Suppressor macrophage treated with lipopolysaccharide for 4 hours (primary cell): Measurements from ENCODE around the gene SEC14L2.

Source experiments
- DNase-seq: peaks from one replicate; pipeline ENCODE4 v3.0.0-alpha.2; 2020

SEC14L2 gene

DNA sequence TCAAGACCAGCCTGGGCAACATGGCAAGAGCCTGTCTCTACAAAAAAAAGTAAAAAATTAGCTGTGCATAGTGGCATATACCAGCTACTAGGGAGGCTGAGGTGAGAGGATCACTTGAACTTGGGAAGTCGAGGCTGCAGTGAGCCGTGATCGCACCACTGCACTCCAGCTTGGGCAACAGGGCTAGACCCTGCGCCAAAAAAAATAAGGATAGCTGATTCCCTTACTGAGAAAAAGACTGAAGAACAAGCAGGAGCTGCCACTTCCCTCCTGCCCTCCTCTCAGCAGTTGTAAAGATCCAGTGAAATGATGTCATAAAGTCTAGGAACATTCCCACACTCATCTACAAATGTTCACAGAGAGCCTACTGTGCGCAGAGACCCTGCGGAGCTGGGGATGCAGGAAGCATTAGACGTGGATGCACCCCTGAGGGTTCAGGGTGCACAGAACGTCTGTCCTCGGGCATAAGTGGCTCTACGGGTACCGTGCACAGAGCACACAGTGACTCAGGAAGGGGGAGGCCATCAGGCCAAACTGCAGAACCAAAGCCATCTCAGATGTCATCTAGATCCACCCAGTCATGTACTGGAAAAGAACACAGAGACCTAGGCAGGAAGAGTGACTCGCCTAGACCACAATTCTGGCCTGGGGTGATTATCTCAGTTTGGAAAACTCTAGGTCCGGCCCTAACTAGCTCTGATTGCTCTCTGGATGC lies 11.7 kb downstream of the SEC14L2 start:
- DNase-seq = no peak

DNA sequence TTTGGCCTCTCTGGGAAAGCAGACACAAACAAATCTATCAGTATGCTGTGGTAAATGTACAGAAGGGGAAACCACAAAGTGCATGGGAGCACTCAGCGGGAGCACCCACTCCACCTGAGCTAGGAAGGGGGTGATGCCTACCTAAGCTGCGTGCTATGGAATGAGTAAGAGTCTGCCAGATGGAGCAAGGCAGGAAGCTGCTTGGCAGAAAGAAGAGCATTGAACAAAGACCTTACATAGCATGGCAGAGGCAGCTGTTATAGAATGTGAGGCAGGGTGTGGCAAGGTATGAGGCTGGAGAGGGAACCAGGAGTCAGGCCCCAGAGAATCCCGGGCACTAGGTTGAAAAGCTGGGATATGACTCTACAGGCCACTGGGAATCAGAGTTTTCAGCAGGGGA lies 15.0 kb downstream of the SEC14L2 start:
- DNase-seq = no peak

DNA sequence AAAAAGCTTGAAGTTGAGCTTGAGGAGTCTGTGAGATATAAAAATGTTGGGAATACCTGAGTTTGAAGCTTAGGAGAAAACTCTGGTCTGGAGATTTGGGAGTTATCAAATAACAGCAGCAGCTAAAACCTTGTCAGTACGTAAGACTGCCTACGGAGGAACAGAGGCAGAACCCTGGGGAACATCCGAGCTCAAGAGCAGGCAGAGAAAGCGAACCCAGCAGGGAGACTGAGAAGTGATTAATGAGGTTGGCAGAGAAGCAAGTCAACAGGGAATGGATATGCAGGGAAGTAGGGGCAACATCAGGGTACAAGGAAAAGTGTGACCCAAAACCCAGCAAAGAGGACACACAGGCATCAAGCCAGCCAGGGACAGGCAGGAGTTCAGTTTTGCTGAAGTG lies 16.2 kb downstream of the SEC14L2 start:
- no peak for DNase-seq

DNA sequence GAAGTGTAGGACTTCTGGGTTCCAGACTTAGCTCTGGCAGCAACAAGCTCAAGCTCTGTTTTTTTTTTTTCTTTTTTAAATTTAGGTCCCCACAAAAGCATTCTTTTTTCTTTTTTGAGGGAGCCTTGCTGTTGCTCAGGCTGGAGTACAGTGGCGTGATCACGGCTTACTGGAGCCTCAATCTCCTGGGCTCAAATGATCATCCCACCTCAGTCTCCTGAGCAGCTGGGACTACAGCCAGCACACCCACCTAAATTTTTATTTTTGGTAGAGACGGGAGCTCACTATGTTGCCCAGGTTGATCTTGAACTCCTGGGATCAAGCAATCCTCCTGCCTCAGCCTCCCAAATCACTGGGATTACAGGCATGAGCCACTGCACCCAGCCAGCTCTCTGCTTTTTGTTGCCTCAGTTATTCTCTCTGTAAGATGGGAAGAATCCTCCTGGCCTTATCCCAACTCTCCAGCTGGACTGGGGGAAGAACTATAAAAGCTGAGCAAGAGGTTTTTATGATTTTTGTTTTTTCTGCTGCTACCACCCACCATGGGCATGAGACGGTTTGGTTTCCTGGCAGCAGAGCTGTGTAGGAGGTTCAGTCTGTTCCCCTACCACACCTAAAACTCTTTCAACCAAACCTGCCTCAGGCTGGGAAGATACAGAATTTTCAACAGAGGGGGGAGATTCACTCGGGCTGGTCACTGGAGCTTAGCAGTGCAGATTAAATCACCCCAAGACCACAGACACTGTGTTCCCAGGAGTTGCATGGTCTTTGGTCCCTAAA lies 17.1 kb downstream of the SEC14L2 start:
- no peak for DNase-seq

DNA sequence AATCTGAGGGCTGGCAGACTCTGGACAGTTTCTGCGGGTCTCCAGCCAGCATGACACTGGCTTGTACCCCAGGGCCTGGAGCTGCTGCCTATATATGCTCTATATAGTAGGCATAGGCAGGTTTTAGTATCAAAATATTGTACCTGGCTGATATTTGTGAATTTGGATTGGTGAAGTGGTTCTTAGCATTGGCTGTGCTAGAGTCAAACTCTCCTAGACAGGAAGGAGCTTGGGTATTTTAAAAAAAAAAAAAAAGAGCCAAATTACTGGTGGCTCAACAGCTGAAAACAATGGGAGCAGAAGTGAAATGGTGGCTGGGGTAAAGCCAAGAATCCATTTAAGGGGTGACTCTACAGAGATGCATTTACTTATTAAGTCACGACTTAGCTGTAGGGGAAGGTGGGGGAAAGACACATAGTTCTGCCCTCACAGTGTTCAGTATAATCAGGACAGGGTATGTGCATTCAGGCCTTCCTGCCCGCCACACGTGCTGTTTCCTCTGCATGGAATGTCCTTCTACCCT lies 17.8 kb downstream of the SEC14L2 start:
- no peak for DNase-seq

DNA sequence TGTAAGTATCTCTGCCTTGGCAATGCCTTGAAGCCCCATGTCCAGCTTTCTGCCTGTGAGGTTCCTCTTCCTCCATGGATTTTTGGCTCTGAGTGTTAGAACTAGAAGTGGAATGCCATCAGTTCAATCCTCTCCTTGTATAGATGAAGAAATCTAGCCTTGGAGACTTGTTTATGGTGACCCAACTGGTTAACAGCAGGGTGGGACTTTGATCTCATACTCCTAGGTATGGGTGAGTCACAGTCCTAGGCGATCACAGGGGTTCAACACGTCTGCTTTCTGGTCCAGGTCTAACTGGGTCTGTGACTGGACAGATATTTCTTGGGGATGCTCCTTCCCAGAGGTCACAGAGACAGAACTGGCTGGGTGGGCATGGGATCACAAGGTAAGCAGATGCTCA lies 19.6 kb downstream of the SEC14L2 start:
- DNase-seq = no peak

DNA sequence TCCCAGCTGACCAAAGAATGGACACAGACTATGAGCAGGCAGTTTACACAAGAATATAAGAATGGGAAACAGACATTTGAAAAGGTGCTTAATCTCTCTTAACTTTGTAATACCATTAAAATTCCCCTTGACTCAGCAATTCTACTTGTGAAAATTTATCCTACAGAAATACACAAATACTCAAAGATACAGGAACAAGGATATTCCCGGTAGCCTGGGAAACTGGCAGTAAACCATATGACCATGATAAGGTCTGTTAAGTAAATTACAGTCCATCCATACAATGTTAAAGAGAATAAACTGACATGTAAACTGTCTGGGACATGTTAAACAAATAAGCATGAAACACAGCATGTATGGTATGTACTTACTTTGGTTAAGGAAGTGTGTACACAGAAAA lies 20.0 kb downstream of the SEC14L2 start:
- no peak for DNase-seq

DNA sequence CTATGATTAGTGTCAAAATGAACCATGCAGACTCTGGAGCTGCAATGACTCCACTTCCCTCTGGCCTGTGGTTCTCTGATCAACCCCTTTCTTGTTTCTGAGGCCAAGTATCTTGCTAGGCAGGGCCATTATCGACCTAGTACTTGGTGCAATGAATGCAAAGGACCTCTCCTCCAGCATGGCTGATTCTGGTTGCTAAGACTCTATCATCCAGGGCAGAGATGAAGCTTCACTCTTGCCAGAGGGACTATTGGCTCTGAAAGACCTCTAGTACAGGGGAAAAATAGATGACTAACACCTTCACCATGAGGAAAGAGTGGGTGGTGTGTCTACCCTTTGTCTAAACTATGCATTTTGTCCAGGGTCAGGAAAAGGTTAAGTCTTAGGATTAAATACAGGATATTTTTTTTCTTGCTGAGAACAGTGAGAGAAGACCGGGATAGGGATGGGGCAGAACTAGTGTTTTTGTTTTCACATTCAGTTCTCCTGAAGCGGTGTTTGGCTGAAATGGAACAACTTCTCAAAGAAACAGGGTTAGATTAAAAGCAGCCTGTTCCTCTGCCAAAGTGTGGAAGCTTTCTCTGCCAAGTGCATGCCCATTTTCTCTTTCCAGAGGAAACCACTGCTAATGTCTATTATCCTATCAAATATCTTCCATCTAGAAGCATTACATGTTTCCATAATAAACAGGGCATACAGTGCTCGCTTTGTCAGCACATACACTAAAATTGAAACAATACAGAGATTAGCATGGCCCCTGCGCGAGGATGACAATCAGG lies 23.7 kb downstream of the SEC14L2 start:
- peak; percentile 41 for DNase-seq

DNA sequence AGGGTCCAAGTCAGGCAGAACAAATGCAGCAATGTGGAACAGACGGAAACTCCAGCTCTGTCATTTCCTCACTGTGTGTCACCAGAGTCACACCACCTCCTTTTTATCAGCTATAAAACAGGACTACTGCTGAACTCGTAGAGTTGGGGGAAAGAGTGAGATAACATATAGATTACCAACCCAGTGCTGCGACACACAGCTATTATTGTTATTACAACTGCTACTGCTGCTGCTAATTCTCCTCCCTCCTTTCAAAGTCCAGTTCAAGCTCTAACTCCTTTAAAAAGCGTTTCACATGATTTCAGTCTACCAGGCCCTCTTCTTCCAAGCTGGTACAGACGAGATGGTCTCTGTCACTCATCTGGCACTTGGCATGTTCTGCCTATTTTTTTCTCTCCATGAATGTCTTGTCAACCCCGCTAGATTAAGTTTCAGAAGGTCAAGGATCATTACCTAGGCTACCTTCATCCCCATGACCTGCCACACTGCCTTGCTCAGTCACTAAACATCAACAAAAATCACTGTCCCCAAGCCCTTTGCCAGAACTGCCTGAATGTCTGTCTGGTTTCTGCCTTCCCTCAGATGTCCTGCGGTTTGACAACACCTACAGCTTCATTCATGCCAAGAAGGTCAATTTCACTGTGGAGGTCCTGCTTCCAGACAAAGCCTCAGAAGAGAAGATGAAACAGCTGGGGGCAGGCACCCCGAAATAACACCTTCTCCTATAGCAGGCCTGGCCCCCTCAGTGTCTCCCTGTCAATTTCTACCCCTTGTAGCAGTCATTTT lies 25.1 kb downstream of the SEC14L2 start:
- DNase-seq = peak; percentile 44

DNA sequence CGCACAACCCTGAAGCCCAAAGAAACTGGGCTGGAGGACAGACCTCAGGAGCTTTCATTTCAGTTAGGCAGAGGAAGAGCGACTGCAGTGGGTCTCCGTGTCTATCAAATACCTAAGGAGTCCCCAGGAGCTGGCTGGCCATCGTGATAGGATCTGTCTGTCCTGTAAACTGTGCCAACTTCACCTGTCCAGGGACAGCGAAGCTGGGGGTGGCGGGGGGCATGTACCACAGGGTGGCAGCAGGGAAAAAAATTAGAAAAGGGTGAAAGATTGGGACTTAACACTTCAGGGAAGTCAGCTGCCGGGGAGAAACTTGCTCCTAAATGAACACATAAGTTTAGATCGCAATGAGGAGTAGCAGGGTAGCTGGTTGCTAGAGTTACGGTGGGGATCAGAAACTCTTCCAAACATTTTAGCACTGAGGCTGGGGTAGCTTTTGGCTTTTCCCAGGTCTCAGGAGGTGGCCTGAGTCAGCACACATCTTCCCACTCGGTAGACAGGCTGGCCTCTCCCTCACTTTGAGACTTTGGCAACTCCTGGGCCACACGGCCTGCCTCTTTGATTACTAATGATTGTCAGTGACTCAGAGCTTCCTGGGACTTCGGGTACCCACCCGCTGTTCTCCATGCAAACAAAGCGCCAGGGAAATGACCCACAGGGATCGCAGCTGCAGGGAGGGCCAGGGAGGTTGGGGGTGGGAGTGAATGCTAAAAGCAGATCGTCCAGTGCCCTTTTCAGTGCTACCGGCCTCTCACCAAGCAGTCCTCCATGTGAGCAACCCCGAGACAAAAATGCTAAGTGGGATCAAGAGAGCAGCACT lies 25.9 kb downstream of the SEC14L2 start:
- peak; percentile 83 for DNase-seq

DNA sequence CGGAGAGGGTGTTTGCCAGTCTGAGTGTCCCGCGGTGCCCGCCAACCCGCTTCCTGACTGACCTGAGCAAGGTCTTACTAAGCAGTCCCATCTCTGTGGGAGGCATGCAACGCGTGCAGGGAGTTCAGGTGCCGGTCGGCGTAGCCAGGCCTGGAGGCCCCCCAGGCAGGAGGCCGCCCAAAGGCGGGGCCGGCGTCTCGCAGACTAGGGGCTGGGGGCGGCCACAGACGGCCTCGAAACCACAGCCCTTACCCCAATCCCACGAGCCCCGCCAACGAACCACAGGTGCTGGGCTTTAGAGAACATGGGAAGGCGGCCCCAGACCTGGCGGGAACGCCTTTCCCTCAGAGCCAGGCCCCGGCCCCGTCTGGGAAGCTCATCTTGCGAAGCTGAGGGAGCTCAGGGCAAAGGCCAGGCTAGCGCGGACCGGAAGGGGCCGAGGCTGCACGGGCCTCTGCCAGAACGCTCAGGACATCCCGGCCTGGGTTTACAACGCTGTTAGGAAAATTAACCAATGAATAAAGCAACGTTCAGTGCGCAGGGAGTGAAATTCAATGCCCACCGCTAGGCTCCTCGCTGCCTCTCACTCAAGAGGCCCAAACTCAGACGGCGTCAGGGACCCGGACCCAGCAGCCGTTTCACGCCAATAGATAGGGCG lies 26.6 kb downstream of the SEC14L2 start:
- DNase-seq = no peak

DNA sequence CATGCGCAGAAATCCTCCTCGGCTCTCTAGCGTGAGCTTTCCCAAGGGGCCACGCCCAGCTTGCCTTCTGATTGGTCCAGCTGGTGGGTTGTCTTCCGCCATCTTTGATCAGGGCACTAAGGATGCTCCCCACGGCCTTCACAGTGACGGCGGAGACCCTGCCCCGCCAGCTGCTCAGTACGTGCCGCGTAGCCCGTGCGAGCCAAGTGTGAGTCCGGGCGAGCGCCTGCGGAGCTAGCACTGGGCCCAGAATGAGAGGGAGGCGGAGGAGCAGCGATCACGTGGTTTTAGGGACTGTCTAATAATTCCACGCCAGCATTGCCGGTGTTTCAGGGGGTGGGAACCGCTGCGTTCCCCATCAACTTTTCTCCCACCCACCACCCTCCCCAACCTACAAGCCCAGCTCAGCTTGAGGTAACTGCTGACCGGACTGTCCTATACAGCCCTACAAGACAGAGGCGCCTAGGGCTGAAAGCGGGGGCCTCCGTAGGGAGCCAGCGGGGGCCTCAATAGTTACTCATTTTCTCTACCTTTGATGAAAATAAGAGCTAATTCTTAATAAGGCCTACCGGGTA lies 27.2 kb downstream of the SEC14L2 start:
- DNase-seq = peak; percentile 99

DNA sequence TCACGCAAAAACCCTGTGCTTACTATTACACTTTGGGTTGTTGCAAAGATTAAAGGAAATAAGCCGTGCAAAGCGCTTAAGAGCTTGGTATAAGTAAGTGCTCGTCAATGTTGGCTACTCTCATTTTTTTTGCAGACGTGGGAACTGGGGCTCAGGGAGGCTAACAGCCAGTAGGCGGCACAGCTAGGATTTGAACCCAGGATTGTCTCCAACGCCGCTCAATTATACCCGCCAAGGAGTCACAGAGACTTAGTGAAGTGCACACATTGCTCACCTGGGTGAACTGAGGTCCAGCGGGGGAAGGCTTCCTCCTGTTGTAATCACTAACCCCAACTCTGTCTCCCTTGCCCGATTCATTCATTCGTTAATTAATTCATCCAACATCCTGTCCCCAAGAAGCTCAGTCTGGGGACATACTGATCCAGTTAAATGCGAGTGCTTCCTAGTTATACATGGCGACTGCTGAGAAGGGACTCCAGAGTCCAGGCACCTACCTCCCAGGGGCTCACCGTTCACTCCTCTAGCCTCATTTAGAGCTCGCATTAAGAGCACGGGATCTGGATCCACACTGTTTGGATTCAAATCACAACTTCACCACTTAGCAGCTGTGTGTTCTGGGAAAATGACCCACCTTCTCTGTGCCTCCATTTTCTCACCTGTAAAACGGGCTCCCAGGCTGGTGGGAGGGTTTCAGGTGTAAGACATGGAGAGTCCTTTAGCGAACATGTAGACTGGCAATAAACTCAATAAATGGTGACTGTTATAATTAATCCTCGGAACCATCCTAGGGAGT lies 27.9 kb downstream of the SEC14L2 start:
- no peak for DNase-seq

DNA sequence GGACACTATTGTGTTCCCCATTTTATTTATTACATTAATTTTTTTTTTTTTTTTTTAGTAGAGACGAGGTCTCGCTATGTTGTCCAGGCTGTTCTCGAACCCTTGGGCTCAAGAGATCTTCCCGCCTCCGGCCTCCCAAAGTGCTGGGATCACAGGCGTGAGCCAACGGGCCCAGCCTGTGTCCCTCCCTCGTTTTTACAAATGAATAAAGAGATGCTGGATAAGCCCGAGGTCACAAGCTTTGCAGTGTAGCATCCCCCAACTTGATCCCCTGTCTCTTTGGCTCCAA lies 28.5 kb downstream of the SEC14L2 start:
- no peak for DNase-seq

DNA sequence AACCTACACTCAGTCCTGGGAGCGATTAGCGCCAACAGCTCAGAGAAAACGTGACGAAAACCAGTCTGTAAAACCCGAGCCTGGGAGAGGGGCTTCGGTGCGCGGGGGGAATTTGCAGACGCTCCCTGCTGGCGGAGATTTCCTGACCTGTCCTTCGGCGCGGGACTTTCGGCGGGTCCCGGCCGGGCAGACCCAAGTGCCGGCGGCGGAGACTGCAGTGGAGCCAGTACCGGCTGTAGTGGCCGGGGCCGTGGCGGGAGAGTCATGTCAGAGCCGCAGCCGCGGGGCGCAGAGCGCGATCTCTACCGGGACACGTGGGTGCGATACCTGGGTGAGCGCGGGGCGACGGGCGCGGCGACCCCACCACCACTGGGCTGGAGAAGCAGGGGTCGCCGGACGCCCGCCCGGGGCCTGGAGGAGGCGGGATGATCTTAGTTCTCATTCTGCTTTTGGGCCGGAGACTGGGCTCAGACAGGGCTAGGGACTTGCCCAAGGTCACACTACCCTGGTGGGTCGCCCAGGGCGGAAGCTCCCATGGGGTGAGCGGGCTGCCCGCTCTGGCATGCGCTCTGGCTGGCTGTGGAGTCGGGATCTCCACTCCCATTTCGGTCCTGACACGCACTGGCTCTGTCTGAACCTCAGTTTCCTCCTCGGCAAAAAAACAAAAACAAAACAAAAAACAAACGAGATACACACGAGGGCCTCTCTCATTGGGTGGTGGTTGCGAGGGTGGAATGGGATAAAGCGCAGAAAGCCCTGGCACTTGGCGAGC lies 29.0 kb downstream of the SEC14L2 start, which contains the start of gene MTFP1:
MTFP1 (plus strand) TSS at position 153 of the 772 bp plus-strand sequence; CDS start at position 265, 112 bp downstream.
- peak; percentile 62 for DNase-seq

DNA sequence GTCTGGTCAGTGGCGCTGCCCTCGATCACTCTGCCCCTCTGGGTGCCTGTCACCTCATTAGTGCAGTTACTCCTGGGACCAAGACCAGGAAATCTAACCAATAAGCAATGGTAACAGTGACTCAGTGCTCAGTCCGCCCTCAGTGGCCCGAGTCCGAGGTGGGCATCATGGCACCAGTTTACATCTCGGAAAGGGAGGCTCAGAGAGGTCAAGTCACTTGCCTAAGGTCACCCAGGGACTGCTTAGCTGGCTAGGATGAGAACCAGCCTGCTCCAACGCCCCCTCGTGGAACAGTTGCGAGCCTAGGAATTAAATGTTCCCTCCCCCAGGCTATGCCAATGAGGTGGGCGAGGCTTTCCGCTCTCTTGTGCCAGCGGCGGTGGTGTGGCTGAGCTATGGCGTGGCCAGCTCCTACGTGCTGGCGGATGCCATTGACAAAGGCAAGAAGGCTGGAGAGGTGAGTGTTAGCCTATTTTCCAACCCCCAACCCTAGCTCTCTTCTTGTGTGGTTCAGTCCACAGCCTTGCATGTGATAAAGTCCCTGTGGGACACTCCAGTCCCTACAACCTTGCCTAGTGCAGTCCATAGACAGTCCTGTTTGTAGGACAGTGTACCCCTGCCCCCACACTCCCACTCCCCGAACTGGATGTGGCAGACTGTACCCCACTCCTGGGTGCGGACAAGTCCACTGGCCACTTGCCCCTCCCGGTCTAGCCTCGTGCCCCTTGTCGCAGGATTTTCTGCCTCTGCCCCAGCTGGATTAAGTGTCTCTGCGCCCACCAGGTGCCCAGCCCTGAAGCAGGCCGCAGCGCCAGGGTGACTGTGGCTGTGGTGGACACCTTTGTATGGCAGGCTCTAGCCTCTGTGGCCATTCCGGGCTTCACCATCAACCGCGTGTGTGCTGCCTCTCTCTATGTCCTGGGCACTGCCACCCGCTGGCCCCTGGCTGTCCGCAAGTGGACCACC lies 29.9 kb downstream of the SEC14L2 start:
- DNase-seq = peak; percentile 91

DNA sequence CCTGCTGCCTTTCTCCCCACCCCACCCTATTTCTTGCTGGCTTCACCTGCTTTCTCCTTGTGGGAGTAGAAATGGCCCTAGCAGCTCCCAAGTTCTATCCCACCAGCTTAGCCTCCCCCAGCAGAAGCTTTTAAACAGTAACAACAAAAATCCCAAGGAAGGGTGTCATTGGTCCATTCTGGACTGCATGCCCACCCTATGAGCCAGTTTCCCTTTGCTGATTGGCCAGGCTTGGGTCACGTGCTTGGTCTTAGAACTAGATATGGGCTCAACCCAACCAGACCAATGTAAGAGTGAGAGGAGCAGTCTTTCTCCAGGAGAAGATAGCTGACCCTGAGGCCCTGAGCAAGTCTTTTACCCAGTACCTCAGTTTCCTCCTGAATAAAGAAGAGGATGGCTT lies 31.1 kb downstream of the SEC14L2 start:
- DNase-seq = no peak

DNA sequence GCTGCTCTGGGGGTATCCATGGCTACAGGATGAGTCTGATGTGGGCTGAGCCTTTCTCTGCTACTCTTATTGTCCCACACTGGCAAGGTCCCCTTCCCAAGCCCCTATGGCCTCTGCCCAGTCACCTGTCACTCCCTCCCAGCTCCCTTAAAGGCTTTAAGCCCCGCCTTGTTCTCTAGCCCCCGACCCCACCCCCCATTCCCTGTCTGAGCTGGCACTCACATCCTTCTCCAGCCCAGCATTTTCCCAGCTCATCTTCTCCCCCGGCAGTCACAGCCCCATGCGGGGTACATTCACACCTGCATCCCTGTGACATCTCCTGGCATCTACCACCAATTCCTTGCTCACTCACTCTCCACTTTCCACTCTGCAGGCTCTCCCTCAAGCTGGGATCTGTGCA lies 33.1 kb downstream of the SEC14L2 start:
- DNase-seq = no peak
